AG10803 (cell line): ENCODE results near the gene PRODH2.

Experiments
- DNase-seq: peaks from one replicate; pipeline ENCODE4 v3.0.0; 2010; ENCODE audit warnings: low read depth
- H3K4me3 ChIP-seq: 2 replicates; pipeline ENCODE4 v1.5.1; 2011; ENCODE audit warnings: mild to moderate bottlenecking, low read length, control low read depth
- CTCF ChIP-seq: conservative IDR thresholded peaks from 2 replicates; pipeline ENCODE4 v1.5.1; 2011; ENCODE audit warnings: mild to moderate bottlenecking, low read length, control low read depth, inconsistent platforms

PRODH2 gene

GRCh38 chr19:35789195-35789977 lies 23.3 kb downstream of the PRODH2 start:
- no peak for TF ChIP-seq CTCF
- DNase-seq = no peak
- no peak overlapping the region for H3K4me3 ChIP-seq

- no peak for DNase-seq
- H3K4me3 ChIP-seq = no peak overlapping the region
- no peak for TF ChIP-seq CTCF
Measured at GRCh38 chr19:35788205-35788960, 24.3 kb downstream of the PRODH2 start.

- no peak overlapping the region for H3K4me3 ChIP-seq
- TF ChIP-seq CTCF = no peak
- DNase-seq = no peak
Measured at GRCh38 chr19:35787227-35787799, 25.3 kb downstream of the PRODH2 start.

- no peak overlapping the region for H3K4me3 ChIP-seq
- TF ChIP-seq CTCF = no peak
- DNase-seq = no peak
Measured at GRCh38 chr19:35786299-35787160, 26.1 kb downstream of the PRODH2 start.

- no peak overlapping the region for H3K4me3 ChIP-seq
- no peak for DNase-seq
- TF ChIP-seq CTCF = no peak
Measured at GRCh38 chr19:35785339-35785627, 27.4 kb downstream of the PRODH2 start.

GRCh38 chr19:35784503-35785338 lies 27.9 kb downstream of the PRODH2 start:
- no peak for DNase-seq
- no peak for TF ChIP-seq CTCF
- no peak overlapping the region for H3K4me3 ChIP-seq
